SH-SY5Y (cell line): ENCODE data around the gene DPH3.

Experiments
- GATA2 ChIP-seq: IDR thresholded peaks from 2 replicates; pipeline ENCODE4 v1.6.1; 2011; ENCODE audit warnings: mild to moderate bottlenecking, low read depth, low read length
- GATA3 ChIP-seq: IDR thresholded peaks from 2 replicates; pipeline ENCODE4 v1.6.1; 2011; ENCODE audit warnings: low read depth, mild to moderate bottlenecking, low read length, moderate library complexity

DNA sequence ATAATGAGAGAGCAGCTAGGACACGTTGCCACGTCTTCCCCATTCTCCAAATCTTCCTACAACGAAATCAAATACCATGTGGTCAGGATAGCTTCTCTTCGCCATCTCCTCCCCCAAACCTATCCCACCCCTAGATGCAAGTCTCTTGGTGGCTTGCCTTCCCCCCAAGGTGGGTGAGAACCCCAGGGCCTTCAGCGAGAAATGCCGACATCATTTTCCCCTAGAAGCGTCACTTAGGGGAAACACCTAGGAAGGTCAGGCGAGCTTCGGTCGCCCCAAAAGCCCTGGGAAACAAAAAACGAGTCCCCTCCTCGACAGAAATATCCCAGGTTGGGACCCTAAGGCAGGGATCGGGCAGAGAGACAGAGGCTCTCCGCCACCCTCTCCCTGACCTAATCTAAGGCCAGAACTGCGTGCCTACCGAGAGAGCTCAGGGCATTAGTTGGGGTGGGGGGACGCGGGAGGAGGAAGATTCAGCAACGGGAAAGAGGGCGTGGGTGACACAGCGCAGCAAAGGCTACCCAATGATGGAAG is 502 bp downstream of the DPH3 start:
- TF ChIP-seq GATA2 (no peak), GATA3 (no peak)
